CD4-positive, alpha-beta T cell treated with Interleukin-6 at 100 ng/mL for 8 hours (primary cell): ENCODE results near the gene PRIMPOL.
"Not testable (repeated sequence)": the region's sequence is repeated elsewhere in the genome, so short reads cannot be mapped to it uniquely, and the experiment has no call there.

Source experiments
- DNase-seq: peaks from one replicate; pipeline ENCODE4 v3.0.0-alpha.2; 2020; ENCODE audit warnings: mixed read lengths, low spot score

The PRIMPOL gene

DNA sequence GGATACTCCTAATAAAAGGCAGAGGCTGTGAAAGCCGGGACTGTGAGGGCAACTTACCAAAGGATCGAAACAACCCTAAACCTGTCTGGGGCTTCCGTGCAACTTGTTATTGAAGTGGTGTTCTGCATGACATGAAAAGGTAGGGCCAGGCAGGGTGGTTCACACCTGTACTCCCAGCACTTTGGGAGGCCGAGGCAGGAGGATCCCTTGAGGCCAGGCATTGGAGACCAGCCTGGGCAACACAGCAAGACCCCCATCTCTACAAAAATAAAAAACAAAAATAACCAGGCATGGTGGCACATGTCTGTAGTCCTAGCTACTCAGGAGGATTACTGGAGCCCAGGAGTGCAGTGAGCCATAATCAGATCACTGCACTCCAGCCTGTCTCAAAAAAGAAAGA lies 12.6 kb upstream of the PRIMPOL start:
- no peak for DNase-seq

DNA sequence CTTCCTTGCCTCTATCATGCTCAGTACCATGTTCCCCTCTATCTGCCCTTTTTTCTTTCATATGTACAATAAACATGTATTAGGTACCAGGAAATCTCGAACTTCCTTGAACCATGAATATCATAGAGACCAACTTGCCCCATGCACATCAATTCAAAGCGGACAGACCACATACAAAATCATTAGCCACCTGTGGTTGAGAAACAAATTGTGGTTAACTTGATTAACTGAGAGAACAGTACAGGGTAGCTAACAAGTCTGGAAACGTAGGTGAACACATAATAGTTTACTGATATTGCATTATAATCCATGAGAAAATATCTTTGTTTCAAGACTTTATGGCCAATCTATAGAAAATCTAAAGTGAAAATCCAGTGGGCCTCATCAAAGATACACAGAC lies 8.5 kb upstream of the PRIMPOL start:
- no peak for DNase-seq

DNA sequence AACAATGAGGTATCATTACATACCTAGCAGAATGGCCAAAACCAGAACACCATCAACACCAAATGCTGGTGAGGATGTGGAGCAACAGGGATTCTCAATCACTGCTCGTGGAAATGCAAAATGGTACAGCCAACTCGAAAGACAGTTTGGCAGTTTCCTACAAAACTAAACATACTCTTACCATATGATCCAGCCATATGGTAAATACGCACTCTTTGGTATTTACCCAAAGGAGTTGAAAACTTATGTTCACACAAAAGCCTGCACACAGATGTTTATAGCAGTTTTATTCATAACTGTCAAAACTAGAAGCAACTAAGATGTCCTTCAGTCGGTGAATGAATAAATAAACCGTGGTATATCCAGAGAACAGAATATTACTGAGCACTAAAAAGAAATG lies 8.1 kb upstream of the PRIMPOL start:
- DNase-seq, result no peak

GRCh38 chr4:184643731-184644130 lies 5.8 kb upstream of the PRIMPOL start:
- no peak for DNase-seq

GRCh38 chr4:184644553-184645307 lies 4.8 kb upstream of the PRIMPOL start:
- no peak for DNase-seq

DNA sequence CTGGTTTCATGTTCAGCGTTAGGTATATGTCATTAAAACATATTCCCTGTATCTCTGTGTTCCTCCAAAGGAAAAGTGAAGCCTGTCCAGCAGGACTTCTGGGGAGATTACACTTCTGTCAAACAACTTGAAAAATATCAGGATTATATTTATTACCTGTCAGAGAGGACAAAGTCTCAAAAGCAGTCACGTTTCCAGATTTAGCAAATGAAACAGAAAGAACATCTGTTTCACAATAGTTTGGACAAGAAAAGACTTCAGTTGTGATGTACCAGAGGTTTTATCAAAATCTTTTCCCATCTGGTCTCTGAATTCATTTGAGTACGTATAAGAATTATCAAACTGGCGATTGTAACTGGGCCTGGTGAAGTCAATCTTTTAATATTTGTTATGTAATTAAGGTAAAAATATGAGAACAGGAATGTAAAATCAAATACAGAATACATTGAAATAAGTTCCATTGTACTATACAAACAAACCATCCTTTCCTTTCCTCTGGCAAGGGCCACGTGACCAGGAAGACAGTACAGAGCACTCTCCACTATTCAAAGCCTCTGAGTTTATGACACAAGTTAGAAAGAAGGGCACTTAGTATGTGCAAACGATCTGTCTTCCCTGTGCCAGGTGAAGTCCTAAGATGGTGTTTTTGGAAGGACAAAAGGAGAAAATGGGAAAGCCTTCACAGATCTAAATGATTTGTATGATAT lies 3.5 kb upstream of the PRIMPOL start:
- DNase-seq, result no peak

GRCh38 chr4:184647266-184648053 lies 2.1 kb upstream of the PRIMPOL start:
- DNase-seq, result no peak

DNA sequence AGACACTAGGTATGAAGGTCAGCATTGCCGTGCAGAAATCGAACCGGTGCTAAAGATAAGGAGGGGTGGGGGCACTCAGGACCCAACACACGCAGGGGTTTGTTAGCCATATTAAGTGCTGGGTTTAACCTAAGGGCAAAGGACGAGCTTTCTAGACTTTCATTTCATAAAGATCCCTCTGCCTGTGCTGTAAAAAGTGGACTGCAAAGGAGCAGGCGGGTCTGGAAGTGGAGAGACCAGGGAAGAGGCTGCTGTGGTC lies 1.6 kb upstream of the PRIMPOL start:
- no peak for DNase-seq

DNA sequence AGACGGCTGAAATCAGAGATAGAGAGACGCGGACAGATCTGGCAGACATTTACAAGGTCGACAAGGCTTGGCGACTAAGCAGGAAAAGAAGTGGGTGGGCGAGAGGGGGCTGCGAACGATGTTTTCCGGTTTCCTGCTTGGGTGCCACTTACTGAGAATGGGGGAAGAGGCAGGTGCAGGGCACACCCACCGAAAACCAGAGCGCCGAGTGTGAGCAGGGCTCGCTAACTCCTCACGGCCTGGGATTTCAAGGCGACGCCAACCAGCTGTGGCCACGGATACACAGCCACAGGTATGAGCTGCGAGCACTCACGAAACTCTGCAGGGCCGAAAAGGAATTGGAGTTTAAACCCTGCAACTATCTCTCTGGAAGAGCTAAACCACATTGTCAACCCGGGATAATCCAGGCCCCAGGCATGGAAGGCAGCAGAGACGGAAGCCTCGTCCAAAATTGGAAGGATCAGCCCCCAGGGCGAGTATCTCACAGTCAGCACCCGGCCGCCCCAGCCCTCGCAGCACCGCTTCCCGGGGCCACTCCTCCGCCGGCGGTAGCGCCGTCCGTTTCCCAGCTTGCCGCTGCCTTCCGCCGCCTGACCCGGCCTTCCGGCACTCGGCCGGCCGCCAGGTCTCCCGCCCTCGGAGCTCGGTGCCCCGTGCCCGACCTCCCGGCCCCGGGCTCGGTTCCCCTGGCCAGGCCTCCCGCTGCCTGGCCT lies 1.1 kb upstream of the PRIMPOL start:
- peak; percentile 32 for DNase-seq

DNA sequence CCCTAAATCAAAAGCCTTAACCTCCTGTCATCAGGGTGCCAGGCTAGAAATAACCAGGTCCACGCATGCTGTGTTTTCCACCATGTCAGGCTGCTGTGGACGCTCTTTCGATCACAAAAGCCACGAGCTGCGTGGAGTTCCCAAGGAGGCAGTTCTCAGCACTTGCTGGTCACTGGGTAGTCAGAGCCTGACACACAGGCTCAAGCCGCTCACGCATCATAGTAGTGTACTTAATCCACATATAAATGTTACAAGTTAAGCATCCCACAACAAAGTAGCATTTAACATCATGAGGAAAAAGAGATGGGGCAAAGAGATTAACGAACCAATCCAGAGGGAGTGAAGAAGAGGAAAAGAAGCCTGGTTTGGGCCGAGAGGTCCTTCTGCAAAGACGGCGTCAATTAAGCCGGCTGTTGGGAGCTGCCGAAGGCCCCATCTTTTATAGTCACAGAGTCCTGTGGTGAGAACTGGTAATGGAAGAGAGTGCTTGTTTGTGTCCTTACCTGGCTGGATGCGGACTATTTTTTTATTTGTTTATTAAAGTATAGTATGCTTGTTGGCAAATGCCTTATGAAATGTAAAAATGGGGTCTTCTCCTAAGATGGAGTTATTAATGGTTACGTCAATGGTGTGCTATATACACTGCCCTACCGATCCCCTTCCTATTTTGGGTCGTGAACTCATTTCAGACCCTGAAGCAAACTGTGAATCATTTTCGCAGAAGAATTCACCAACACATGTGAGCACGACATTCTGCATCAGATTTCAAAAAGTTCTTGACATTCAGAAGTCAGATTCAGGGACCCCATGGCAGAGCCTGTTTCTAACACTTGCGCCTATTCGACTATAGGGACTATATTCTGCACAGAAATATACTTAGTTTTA lies 675 bp downstream of the PRIMPOL start:
- no peak for DNase-seq

DNA sequence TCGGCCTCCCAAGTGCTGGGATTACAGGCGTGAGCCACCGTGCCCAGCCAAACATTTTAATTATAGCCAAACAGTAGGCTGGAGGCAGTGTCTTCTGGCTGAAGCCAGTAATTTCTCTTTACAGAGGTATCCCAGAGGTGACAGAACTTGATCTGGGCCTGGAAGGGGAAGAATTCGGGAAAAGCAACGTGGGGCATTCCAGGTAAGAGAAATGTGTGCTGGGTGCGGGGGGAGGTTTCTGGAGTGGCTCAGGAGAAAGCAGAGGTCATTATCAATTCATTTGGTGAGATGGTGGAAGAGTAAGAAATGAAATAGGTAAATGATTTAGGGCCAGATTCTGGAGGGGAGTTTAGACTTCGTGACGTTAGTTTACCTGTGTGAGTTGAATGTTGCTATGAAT lies 2.4 kb downstream of the PRIMPOL start:
- DNase-seq, result no peak

- not testable (repeated sequence) for DNase-seq
Observed at GRCh38 chr4:184652681-184653080, 3.1 kb downstream of the PRIMPOL start.

GRCh38 chr4:184653650-184654049 lies 4.1 kb downstream of the PRIMPOL start:
- DNase-seq, result no peak

DNA sequence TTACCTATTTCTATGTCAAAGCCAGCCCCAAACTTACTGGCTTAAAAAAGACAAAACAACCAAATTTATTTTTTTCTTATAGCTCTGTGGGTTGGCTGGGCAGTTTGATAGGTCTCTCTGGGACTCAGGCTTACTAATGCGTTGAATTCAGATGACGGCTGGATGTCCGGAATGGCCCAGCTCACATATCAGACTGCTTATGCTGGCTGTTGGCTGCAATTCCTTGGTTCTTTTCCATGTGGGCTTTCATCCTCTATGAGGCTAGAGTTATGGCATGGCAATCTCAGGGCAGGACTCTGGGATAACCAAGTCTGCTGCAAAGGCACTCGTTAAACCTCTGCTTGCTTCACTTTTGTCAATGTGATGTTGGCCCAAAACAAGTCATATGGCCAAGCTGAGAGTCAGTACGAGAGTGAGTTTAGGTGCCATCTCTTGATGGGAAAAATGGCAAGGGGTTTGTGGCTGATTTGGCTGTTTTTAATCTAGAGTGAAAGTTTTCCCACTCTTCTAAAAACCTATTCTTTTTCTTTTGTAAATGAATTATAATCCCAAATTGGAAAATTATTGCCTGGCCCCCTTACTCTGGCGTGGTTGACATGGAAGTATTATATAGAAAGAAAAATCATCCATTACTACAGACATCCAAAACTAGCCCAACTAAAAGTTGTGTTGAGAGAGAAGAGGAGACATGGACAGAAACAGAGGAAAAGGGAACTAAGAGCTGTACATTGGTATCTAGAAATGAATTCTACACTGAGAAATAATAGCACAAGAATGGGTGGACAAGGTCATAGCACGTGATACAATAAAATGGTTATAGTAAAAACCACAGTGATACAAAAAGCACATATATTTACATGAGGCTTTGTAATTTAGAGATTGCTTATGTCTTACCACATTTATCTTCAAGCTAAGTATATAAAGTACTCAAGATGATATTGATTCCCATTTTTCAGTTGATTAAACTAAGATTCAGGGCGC lies 6.6 kb downstream of the PRIMPOL start:
- DNase-seq, result no peak

GRCh38 chr4:184657144-184657543 lies 7.6 kb downstream of the PRIMPOL start:
- DNase-seq, result no peak

DNA sequence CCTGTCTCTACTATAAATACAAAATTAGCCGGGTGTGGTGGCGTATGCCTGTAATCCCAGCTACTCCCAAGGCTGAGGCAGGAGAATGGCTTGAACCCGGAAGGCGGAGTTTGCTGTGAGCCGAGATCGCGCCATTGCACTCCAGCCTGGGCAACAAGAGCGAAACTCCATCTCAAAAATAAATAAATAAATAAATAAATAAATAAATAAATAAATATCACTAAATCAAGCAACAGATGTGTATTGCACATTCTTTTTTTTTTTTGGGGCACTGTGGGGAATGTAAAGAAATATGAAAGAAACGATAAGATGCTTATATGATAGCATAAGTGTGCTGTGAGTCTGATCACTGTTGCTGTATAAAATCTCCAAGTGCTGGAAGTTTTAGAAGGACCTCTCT lies 8.3 kb downstream of the PRIMPOL start:
- not testable (repeated sequence) for DNase-seq

DNA sequence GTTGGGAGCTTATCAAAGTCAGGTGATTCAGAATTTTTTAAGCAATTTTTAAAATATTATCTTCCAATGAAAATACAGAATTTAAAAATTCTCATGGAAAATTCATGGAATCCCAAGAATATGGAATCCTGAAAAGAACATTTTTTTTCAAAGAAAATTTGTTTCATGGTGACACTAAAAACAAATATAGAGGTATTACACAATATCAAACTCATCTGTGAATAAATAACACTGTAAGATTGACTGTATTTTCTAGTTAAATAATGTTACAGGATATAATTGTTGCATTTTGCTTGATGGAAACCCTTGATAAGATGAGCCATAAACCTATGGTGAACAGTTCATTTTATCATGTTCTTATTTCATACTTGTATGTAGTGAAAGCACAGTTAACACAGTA lies 11.4 kb downstream of the PRIMPOL start:
- DNase-seq, result no peak

DNA sequence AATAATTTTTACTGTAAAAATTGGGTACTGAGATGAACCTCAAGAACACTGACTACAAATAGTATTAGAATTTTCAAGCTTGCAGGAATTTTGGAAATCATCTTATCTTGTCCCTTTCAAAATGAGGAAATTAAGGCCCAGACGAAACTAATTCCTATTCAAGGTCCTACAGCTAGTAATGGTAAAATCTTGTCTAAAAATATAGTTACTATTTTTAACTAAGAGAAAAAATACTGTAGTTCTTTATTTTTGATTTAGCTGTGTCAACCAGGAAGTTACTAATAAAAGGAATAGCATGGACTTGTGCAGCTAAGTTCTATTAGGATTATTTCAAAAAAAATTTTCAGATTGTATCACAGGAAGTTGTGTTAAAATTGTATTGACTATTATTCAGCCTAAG lies 12.7 kb downstream of the PRIMPOL start:
- DNase-seq, result no peak

DNA sequence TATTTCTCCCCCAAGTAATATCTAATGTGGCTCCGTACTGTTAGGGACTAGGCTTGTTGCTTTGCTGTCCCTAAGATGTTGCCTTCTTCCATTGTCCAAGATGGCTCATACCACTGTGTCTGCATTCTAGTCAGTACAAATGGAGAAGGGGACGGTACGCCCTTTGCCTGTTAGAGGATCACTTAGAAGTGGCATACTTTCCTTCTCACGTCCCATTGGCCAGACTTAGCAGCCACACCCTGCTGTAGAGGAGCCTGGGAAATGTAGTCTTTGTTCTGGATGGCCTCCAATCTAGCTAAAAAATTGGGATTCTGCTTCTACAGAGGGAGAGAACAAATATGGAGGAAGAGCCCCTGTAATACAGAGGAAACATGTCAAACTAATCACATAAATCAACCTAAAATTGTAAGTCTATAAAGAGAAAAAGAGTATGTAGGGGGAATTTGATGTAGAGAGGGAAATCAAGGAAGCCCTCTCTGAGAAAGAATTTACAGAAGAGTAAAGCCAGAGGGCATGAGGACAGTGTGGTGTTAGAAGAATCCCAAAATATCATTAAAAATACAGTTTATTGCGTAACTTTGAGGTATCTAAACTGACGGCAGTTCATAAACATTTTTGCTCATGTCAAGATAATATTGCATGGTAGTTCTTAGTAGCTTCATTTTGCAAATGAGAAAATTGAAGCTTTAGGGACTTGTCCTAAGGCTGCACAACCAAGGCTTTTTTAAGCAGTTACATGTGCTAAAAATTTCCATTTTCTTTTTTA lies 15.1 kb downstream of the PRIMPOL start:
- DNase-seq, result no peak

DNA sequence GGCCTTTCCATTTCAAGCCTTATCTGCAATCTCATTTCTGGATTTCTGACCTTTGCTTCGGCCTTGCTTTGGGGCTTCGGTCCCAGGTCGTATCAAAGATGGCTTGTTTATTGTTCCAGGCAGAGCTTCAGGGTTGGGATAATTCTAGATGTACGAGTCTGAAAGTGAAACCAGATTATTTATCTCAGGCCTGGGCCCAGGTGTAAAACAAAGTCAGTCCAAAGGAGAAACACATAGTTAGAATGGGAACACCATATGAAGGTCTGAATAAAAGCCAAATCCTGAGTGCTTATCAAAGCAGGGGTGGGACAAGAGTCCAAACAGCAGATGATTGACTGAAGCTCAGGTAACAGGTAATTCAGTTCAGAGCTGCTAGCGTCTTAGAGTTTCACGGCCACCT lies 17.1 kb downstream of the PRIMPOL start:
- no peak for DNase-seq
